ENCODE measurements around the gene SARDH. TPM values are rescaled to one million over a fixed set of nuclear protein-coding genes. Genes with fewer than 3 reads are reported as not detected.
A peak's percentile ranks its signal among the peaks of the same experiment; 100 is the strongest.

Gene SARDH
- total and polyA plus RNA-seq, 8 donors: 3.9 to 13.9 (median 9.9) TPM

DNA sequence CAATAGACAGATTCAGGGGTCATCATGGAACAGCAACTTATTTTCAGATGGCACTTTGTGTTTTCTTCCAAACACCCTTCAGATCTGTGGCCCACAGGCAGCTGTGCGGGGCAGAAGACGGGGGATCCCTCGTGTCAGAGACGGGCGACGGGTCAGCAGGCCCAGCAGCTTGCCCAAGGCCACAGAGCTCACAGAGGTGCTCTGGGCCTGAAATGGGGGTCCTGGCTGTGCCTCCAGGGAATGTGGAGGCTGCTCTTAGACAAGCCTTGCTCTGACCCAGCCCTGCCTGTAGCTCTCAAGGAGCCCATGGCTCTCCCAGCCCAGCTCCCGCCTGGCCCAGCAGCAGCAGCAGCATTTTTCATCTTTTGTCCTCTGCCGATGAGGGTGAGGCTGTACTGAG lies 40.9 kb upstream of the SARDH start:
- Histone ChIP-seq H3K4me1 (no peaks in the 10 kb centered on the region), H3K9me3 (peaks cover 0 to 10% of the 10 kb centered on the region in 2 donors), H3K27ac (no peak overlapping the region), H3K36me3 (peaks cover 0 to 66% of the 10 kb centered on the region in 2 donors), H3K4me3 (no peak overlapping the region), H3K27me3 (no peaks in the 10 kb centered on the region)
- DNase-seq: peak in 1 of 4 donors; percentile 56
- TF ChIP-seq, protein P1, sequence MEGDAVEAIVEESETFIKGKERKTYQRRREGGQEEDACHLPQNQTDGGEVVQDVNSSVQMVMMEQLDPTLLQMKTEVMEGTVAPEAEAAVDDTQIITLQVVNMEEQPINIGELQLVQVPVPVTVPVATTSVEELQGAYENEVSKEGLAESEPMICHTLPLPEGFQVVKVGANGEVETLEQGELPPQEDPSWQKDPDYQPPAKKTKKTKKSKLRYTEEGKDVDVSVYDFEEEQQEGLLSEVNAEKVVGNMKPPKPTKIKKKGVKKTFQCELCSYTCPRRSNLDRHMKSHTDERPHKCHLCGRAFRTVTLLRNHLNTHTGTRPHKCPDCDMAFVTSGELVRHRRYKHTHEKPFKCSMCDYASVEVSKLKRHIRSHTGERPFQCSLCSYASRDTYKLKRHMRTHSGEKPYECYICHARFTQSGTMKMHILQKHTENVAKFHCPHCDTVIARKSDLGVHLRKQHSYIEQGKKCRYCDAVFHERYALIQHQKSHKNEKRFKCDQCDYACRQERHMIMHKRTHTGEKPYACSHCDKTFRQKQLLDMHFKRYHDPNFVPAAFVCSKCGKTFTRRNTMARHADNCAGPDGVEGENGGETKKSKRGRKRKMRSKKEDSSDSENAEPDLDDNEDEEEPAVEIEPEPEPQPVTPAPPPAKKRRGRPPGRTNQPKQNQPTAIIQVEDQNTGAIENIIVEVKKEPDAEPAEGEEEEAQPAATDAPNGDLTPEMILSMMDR (IDR thresholded peaks at IDR 0.05): no peak
- no peak for ATAC-seq
- intact Hi-C loops (cut with DNase I): no loop called here

DNA sequence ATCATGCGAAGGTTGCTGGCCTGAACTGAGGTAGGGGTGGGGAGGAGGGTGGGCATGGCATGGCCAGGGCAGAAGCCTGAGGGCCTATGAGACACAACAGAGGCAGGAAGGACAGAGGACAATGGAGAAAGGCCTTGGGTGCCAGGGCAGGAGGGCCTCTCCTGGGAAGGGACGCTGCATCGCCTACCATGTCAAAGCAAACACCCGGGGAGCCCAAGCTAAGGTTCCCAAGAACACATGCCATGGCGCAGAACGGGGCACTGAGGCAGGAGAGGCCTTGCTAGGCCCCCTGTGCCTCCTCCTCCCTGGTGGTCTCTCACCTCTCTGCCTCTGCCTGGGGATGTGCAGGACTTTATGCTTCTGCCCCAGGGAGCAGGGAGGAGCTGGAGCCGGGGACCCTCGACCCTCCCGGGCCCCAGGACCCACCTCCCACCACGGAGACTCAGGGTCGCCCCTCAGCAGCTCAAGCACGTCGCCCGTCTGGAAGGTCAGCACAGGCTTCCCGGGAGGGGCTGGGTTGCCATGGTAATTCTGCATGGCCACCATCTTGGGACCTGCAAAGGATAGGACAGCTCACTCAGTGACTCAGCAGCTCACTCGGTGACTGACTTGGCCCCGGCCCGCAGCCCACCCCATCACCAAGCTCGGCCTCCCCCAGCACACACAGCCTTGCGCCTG lies 40.3 kb upstream of the SARDH start:
- Histone ChIP-seq H3K4me1 (no peaks in the 10 kb centered on the region), H3K36me3 (peaks cover 0 to 70% of the 10 kb centered on the region in 2 donors), H3K9me3 (peaks cover 0 to 15% of the 10 kb centered on the region in 2 donors), H3K4me3 (no peak overlapping the region), H3K27ac (no peak overlapping the region), H3K27me3 (no peaks in the 10 kb centered on the region)
- intact Hi-C loops (cut with DNase I): no loop called here
- ATAC-seq: no peak
- peak in 2 of 4 donors; percentile 13 to 57 for DNase-seq
- TF ChIP-seq, protein P1 (IDR thresholded peaks at IDR 0.05): no peak

DNA sequence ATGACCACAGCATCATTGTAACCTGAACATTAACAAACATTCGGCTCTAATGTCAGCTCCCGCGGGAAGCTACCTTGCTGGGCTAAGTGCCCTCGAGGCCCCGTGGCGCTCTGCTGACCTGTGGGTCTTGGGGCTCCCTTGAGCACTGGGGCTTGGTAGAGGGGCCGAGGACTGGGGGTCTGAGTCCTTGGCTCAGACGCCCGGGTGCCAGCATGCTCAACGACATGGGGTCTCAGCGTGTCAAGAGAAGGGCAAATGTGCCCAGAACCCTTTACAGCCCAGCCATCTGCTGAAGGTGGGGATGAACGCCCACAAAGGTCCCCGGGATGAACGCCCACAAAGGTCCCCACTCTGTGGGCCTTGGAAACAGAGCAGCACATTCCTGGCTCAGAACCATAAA lies 39.7 kb upstream of the SARDH start:
- H3K27me3 ChIP-seq: no peaks in the 10 kb centered on the region
- peaks cover 0 to 15% of the 10 kb centered on the region in 2 donors for H3K9me3 ChIP-seq
- DNase-seq (peak in 1 of 4 donors; percentile 23), ATAC-seq (no peak)
- no peak overlapping the region for H3K4me3 ChIP-seq
- H3K27ac ChIP-seq: no peak overlapping the region
- no peaks in the 10 kb centered on the region for H3K4me1 ChIP-seq
- TF ChIP-seq, protein P1 (IDR thresholded peaks at IDR 0.05): no peak
- peaks cover 0 to 66% of the 10 kb centered on the region in 2 donors for H3K36me3 ChIP-seq
- intact Hi-C loops (cut with DNase I): no loop called here

DNA sequence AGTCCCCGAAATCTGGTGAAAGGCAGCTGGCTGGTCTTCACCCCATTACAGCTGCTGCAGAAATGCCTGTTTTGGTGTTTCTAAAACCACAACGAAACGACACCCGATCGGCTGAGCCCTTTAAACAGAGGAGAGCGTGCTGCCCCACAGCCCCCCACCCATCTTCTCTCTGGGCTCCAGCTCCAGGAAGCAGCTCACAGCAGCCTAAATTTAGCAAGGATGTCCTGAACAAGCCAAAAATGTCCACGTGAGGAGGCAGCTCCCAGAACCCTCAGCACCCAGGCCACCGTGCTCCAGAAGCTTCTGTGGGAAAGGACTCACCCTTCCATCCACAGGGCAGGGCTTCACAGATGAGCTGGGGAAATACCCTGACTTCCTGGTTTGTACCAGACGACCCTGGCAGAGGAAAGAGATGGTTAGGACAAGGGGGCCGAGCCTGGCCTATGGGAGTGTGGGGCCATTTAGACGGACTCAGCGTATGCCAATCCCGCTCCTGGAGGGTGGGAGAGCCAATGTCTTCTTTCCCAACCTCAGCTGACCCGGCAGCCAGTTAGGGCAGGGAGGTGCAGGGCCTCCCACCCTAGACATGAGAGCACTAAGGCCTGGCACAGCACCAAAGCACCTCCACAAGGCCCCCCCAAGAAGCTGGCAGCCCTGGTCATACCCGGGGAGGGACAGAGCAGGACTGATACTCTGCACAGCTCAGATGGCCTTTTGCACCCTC lies 39.1 kb upstream of the SARDH start:
- no peaks in the 10 kb centered on the region for H3K4me1 ChIP-seq
- intact Hi-C loops (cut with DNase I): no loop called here
- peaks cover 0 to 62% of the 10 kb centered on the region in 2 donors for H3K36me3 ChIP-seq
- DNase-seq: peak in 2 of 4 donors; percentile 24 to 50
- TF ChIP-seq, protein P1 (IDR thresholded peaks at IDR 0.05): no peak
- H3K27ac ChIP-seq: no peak overlapping the region
- H3K9me3 ChIP-seq: peaks cover 0 to 15% of the 10 kb centered on the region in 2 donors
- H3K27me3 ChIP-seq: no peaks in the 10 kb centered on the region
- H3K4me3 ChIP-seq: no peak overlapping the region
- no peak for ATAC-seq
